ENCODE results near the gene CEP112. TPM values are rescaled to one million over a fixed set of nuclear protein-coding genes. Genes with fewer than 3 reads are reported as not detected.

Gene CEP112
- total and polyA plus RNA-seq, 2 of the 13 experiments (the other 11 are each of a cell fraction or from before 2014, with no cell fraction given), result 1.2 to 3.4 TPM

DNA sequence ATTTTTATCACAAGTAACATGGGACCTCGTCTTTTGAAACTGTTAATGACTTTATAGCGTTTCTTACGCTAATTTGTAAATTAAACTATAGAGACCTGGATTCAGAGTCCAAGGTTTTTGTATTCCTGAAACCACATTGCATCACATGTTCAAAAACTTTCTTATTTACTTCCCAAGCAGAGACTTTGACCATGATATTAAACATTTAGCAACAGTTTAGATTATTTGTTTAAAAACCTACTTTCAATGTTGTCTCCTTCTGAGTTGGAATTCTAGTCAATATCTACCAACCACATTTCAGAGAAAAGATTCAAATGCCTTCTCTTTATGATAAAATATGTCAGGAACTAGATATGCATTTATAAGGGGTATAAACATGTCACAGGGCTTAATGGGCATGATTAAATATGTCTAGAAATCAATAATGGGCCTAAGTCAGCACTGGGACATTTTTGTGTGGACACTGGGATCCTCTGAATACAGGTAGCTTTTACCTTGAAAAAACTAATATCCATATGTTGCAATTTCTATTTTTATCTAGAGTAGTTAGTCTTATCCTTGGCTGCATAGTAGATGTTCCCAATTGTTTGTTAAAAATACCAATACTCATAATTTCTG lies 43.6 kb upstream of the CEP112 start (continued):
- TF ChIP-seq, protein P1, sequence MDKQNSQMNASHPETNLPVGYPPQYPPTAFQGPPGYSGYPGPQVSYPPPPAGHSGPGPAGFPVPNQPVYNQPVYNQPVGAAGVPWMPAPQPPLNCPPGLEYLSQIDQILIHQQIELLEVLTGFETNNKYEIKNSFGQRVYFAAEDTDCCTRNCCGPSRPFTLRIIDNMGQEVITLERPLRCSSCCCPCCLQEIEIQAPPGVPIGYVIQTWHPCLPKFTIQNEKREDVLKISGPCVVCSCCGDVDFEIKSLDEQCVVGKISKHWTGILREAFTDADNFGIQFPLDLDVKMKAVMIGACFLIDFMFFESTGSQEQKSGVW (CRISPR knock-in tag; IDR thresholded peaks at IDR 0.05; ENCODE audit: borderline replicate concordance), result no peak
- TF ChIP-seq RAD51 (IDR thresholded peaks at IDR 0.05; ENCODE audit: borderline replicate concordance) (no peak), HMG20A (CRISPR knock-in tag; IDR thresholded peaks at IDR 0.05; ENCODE audit: borderline replicate concordance) (peak; percentile 91), PHF20 (CRISPR knock-in tag; IDR thresholded peaks at IDR 0.05) (no peak), JARID2 (CRISPR knock-in tag; IDR thresholded peaks at IDR 0.05; ENCODE audit: insufficient replicate concordance) (no peak), KDM5A (IDR thresholded peaks at IDR 0.05; ENCODE audit: borderline replicate concordance, low read length) (no peak), STAT5B (CRISPR knock-in tag; IDR thresholded peaks at IDR 0.05) (no peak), ZNF24 (IDR thresholded peaks at IDR 0.05) (0 out of 2 replicates have a peak, but pooled peaks have one; percentile 12), NR3C1 (CRISPR knock-in tag; IDR thresholded peaks at IDR 0.05) (no peak), ZSCAN22 (CRISPR knock-in tag; IDR thresholded peaks at IDR 0.05) (no peak), ZFP1 (CRISPR knock-in tag; IDR thresholded peaks at IDR 0.05) (0 out of 2 replicates have a peak, but pooled peaks have one; percentile 19), FOXK1 (CRISPR knock-in tag; IDR thresholded peaks at IDR 0.05; ENCODE audit: borderline replicate concordance, low read depth) (peak; percentile 55; the same call in 1 of the 2 replicates), ZKSCAN8 (CRISPR knock-in tag; IDR thresholded peaks at IDR 0.05; ENCODE audit: borderline replicate concordance) (peak; percentile 54; the same call in 1 of the 2 replicates), ZNF746 (CRISPR knock-in tag; IDR thresholded peaks at IDR 0.05) (no peak), SETDB1 (CRISPR knock-in tag; IDR thresholded peaks at IDR 0.05; ENCODE audit: borderline replicate concordance) (no peak)
- TF ChIP-seq, protein P2, sequence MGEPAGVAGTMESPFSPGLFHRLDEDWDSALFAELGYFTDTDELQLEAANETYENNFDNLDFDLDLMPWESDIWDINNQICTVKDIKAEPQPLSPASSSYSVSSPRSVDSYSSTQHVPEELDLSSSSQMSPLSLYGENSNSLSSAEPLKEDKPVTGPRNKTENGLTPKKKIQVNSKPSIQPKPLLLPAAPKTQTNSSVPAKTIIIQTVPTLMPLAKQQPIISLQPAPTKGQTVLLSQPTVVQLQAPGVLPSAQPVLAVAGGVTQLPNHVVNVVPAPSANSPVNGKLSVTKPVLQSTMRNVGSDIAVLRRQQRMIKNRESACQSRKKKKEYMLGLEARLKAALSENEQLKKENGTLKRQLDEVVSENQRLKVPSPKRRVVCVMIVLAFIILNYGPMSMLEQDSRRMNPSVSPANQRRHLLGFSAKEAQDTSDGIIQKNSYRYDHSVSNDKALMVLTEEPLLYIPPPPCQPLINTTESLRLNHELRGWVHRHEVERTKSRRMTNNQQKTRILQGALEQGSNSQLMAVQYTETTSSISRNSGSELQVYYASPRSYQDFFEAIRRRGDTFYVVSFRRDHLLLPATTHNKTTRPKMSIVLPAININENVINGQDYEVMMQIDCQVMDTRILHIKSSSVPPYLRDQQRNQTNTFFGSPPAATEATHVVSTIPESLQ (CRISPR knock-in tag; conservative IDR thresholded peaks at IDR 0.05), result no peak
- TF ChIP-seq, protein P3, sequence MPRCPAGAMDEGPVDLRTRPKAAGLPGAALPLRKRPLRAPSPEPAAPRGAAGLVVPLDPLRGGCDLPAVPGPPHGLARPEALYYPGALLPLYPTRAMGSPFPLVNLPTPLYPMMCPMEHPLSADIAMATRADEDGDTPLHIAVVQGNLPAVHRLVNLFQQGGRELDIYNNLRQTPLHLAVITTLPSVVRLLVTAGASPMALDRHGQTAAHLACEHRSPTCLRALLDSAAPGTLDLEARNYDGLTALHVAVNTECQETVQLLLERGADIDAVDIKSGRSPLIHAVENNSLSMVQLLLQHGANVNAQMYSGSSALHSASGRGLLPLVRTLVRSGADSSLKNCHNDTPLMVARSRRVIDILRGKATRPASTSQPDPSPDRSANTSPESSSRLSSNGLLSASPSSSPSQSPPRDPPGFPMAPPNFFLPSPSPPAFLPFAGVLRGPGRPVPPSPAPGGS (CRISPR knock-in tag; IDR thresholded peaks at IDR 0.05), result no peak
- TF ChIP-seq, protein P4, sequence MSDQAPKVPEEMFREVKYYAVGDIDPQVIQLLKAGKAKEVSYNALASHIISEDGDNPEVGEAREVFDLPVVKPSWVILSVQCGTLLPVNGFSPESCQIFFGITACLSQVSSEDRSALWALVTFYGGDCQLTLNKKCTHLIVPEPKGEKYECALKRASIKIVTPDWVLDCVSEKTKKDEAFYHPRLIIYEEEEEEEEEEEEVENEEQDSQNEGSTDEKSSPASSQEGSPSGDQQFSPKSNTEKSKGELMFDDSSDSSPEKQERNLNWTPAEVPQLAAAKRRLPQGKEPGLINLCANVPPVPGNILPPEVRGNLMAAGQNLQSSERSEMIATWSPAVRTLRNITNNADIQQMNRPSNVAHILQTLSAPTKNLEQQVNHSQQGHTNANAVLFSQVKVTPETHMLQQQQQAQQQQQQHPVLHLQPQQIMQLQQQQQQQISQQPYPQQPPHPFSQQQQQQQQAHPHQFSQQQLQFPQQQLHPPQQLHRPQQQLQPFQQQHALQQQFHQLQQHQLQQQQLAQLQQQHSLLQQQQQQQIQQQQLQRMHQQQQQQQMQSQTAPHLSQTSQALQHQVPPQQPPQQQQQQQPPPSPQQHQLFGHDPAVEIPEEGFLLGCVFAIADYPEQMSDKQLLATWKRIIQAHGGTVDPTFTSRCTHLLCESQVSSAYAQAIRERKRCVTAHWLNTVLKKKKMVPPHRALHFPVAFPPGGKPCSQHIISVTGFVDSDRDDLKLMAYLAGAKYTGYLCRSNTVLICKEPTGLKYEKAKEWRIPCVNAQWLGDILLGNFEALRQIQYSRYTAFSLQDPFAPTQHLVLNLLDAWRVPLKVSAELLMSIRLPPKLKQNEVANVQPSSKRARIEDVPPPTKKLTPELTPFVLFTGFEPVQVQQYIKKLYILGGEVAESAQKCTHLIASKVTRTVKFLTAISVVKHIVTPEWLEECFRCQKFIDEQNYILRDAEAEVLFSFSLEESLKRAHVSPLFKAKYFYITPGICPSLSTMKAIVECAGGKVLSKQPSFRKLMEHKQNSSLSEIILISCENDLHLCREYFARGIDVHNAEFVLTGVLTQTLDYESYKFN (CRISPR knock-in tag; conservative IDR thresholded peaks at IDR 0.05), result peak; percentile 97
- TF ChIP-seq, protein P5, sequence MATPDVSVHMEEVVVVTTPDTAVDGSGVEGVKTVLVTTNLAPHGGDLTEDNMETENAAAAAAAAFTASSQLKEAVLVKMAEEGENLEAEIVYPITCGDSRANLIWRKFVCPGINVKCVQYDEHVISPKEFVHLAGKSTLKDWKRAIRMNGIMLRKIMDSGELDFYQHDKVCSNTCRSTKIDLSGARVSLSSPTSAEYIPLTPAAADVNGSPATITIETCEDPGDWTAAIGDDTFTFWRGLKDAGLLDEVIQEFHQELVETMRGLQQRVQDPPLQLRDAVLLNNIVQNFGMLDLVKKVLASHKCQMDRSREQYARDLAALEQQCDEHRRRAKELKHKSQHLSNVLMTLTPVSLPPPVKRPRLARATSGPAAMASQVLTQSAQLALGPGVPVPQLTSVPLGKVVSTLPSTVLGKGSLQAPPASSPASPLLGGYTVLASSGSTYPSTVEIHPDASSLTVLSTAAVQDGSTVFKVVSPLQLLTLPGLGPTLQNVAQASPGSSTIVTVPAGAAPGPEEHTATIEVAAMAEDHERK (CRISPR knock-in tag; IDR thresholded peaks at IDR 0.05; ENCODE audit: low read depth), result no peak

Measured in HepG2 (cell line).